ENCODE data around the gene MAP1B. TPM values are rescaled to one million over a fixed set of nuclear protein-coding genes. Genes with fewer than 3 reads are reported as not detected.

Gene MAP1B
- total and polyA plus RNA-seq, 10 donors = 0.68 to 17.3 (median 9.8) TPM

- H3K36me3 ChIP-seq = no peaks in the 10 kb centered on the region
- H3K9me3 ChIP-seq = no peaks in the 10 kb centered on the region
- H3K27ac ChIP-seq = no peak overlapping the region
- 71 to 76% (median 74%) methylated on average over 3 of the region's 3 CpGs for whole genome bisulfite sequencing, 5 donors
- H3K27me3 ChIP-seq (replicated peaks in 1 of 7) = peaks cover 0 to 9% (median 0%) of the 10 kb centered on the region in 7 donors
- TF ChIP-seq CTCF (IDR thresholded peaks at IDR 0.05 in 8 of 11, conservative IDR thresholded peaks at IDR 0.05 in 3 of 11) = no peak
- H3K4me1 ChIP-seq = no peaks in the 10 kb centered on the region
- intact Hi-C loops (cut with DNase I; ENCODE audit: low total_unique reads) = no loop called here
- DNase-seq = no peak
- no peak overlapping the region for H3K4me3 ChIP-seq
These were observed 36.7 kb upstream of the MAP1B start for GRCh38 chr5:72070529-72070928.

- peaks cover 0 to 4% (median 0%) of the 10 kb centered on the region in 7 donors for H3K27me3 ChIP-seq (replicated peaks in 1 of 7)
- no peaks in the 10 kb centered on the region for H3K4me1 ChIP-seq
- intact Hi-C loops (cut with DNase I; ENCODE audit: low total_unique reads) = no loop called here
- no peaks in the 10 kb centered on the region for H3K36me3 ChIP-seq
- no peak overlapping the region for H3K4me3 ChIP-seq
- WGBS, 5 donors = 91 to 100% (median 93%) methylated on average over 1 of the region's 1 CpG
- no peak overlapping the region for H3K27ac ChIP-seq
- DNase-seq = no peak
- no peaks in the 10 kb centered on the region for H3K9me3 ChIP-seq
- TF ChIP-seq POLR2A (IDR thresholded peaks at IDR 0.05) (no peak), POLR2AphosphoS5 (IDR thresholded peaks at IDR 0.05) (no peak), CTCF (IDR thresholded peaks at IDR 0.05 in 8 of 11, conservative IDR thresholded peaks at IDR 0.05 in 3 of 11) (no peak)
These were observed 35.4 kb upstream of the MAP1B start for GRCh38 chr5:72071906-72072305.

GRCh38 chr5:72074251-72074650, 33.0 kb upstream of the MAP1B start:
- Histone ChIP-seq H3K9me3 (no peaks in the 10 kb centered on the region), H3K4me1 (no peaks in the 10 kb centered on the region), H3K27me3 (replicated peaks in 1 of 7) (peaks cover 0 to 5% (median 0%) of the 10 kb centered on the region in 7 donors), H3K36me3 (no peaks in the 10 kb centered on the region), H3K4me3 (no peak overlapping the region), H3K27ac (no peak overlapping the region)
- TF ChIP-seq POLR2A (IDR thresholded peaks at IDR 0.05) (no peak), POLR2AphosphoS5 (IDR thresholded peaks at IDR 0.05) (no peak), CTCF (IDR thresholded peaks at IDR 0.05 in 8 of 11, conservative IDR thresholded peaks at IDR 0.05 in 3 of 11) (no peak)
- DNase-seq = no peak
- WGBS, 5 donors = 67 to 80% (median 71%) methylated on average over 6 of the region's 6 CpGs
- intact Hi-C loops (cut with DNase I; ENCODE audit: low total_unique reads) = no loop called here

- DNase-seq = no peak
- intact Hi-C loops (cut with DNase I; ENCODE audit: low total_unique reads) = no loop called here
- Histone ChIP-seq H3K27ac (no peak overlapping the region), H3K4me3 (no peak overlapping the region), H3K9me3 (no peaks in the 10 kb centered on the region), H3K36me3 (no peaks in the 10 kb centered on the region), H3K4me1 (no peaks in the 10 kb centered on the region), H3K27me3 (replicated peaks in 1 of 7) (peaks cover 0 to 12% (median 0%) of the 10 kb centered on the region in 7 donors)
- TF ChIP-seq POLR2A (IDR thresholded peaks at IDR 0.05) (no peak), CTCF (IDR thresholded peaks at IDR 0.05 in 8 of 11, conservative IDR thresholded peaks at IDR 0.05 in 3 of 11) (no peak), POLR2AphosphoS5 (IDR thresholded peaks at IDR 0.05) (no peak)
- WGBS, 5 donors = 80 to 93% (median 81%) methylated on average over 3 of the region's 3 CpGs
These were observed 31.8 kb upstream of the MAP1B start for GRCh38 chr5:72075461-72075860.
